Liver (tissue), 9 donors: Measurements from ENCODE around the gene CD8B. TPM values are rescaled to one million over a fixed set of nuclear protein-coding genes. Genes with fewer than 3 reads are reported as not detected.
"Not testable (repeated sequence)": the region's sequence is repeated elsewhere in the genome, so short reads cannot be mapped to it uniquely, and the experiment has no call there.

Experiments used
- DNase-seq: peaks from one replicate; pipeline ENCODE4 v3.0.0-alpha.2; 2017; ENCODE audit warnings: low spot score
- H3K27ac ChIP-seq, 2 donors: one replicate each; pipeline ENCODE4 v1.7.0; 2013; ENCODE audit warnings: inconsistent platforms in 2 of 2, low read length in 2 of 2, control low read depth in 1 of 2, low read depth in 1 of 2, mild to moderate bottlenecking in 1 of 2
- H3K27me3 ChIP-seq, 4 donors: one replicate each; pipeline versions ENCODE4 v1.6.1 to v1.7.0; 2013; ENCODE audit warnings: low read length in 3 of 4, inconsistent platforms in 1 of 4, mild to moderate bottlenecking in 1 of 4, moderate library complexity in 1 of 4; ENCODE audit not compliant: control insufficient read depth in 4 of 4, insufficient read depth in 4 of 4
- H3K36me3 ChIP-seq, 4 donors: one replicate each; pipeline versions ENCODE4 v1.6.1 to v1.7.0; 2013; ENCODE audit warnings: low read length in 3 of 4, mild to moderate bottlenecking in 3 of 4, low read depth in 1 of 4, moderate library complexity in 1 of 4; ENCODE audit not compliant: control insufficient read depth in 4 of 4, insufficient read depth in 3 of 4
- H3K4me1 ChIP-seq, 4 donors: one replicate each; pipeline versions ENCODE4 v1.6.1 to v1.7.0; 2013; ENCODE audit warnings: low read length in 3 of 4, mild to moderate bottlenecking in 3 of 4, moderate library complexity in 1 of 4; ENCODE audit not compliant: control insufficient read depth in 4 of 4, insufficient read depth in 4 of 4
- H3K4me3 ChIP-seq, 3 donors: one replicate each; pipeline versions ENCODE4 v1.6.1 to v1.7.0; 2013; ENCODE audit warnings: low read length in 3 of 3, control low read depth in 1 of 3, low read depth in 1 of 3, mild to moderate bottlenecking in 1 of 3
- H3K9ac ChIP-seq, 2 donors: one replicate each; pipeline ENCODE4 v1.7.0; 2013; ENCODE audit warnings: low read length in 2 of 2, mild to moderate bottlenecking in 2 of 2, moderate library complexity in 2 of 2, control low read depth in 1 of 2, low read depth in 1 of 2
- H3K9me3 ChIP-seq, 4 donors: one replicate each; pipeline versions ENCODE4 v1.6.1 to v1.7.0; 2013; ENCODE audit warnings: low read length in 3 of 4; ENCODE audit not compliant: control insufficient read depth in 4 of 4
- WGBS: extraction: QIAGEN DNeasy Blood & Tissue Kit; methylation state at CpG from one replicate; pipeline ENCODE4 v1.1.7; 2013; 5-methylcytosine and 5-hydroxymethylcytosine counted together
- polyA plus RNA-seq, 2 donors: library from polyadenylated mRNA; stranded (reverse) in 1 of 2; unstranded in 1 of 2; fragments of 200-250 nt in 1 of 2; fragments of >200 nt in 1 of 2; fragmentation: Nextera tagmentation in 1 of 2; extraction: Ambion mirVana in 1 of 2; gene quantifications; one replicate each; pipeline versions ENCODE4 v1.2.1 to v1.2.3, GENCODE V29; 2013 to 2015
- total RNA-seq, 2 donors: library from RNA; depleted of rRNA; stranded (reverse); fragments of >200 nt; gene quantifications; one replicate each; pipeline ENCODE4 v1.2.3, GENCODE V29; 2014
- donor health status: healthy.
- donor health status: healthy.
- donor health status: healthy.
- donor health status: healthy.
- donor health status: healthy.

The CD8B gene
- total and polyA plus RNA-seq, 4 donors, result 0.17 to 1.0 (median 0.64) TPM

- not testable (repeated sequence) for H3K9ac ChIP-seq, H3K4me3 ChIP-seq, H3K4me1 ChIP-seq, H3K9me3 ChIP-seq, DNase-seq, H3K27ac ChIP-seq, H3K27me3 ChIP-seq, H3K36me3 ChIP-seq
- 56% methylated on average over 2 of the region's 2 CpGs for WGBS
Observed at GRCh38 chr2:86868895-86869468, 7.3 kb upstream of the CD8B start.

- H3K36me3 ChIP-seq, H3K27me3 ChIP-seq, H3K27ac ChIP-seq, H3K9me3 ChIP-seq, DNase-seq, H3K4me3 ChIP-seq, H3K4me1 ChIP-seq, H3K9ac ChIP-seq: not testable (repeated sequence)
- WGBS, result 25% methylated on average over 11 of the region's 12 CpGs
Observed at GRCh38 chr2:86862380-86862703, 656 bp upstream of the CD8B start.

- not testable (repeated sequence) for H3K27ac ChIP-seq, DNase-seq, H3K4me1 ChIP-seq, H3K27me3 ChIP-seq, H3K36me3 ChIP-seq, H3K9ac ChIP-seq, H3K9me3 ChIP-seq
- peak overlapping the region in 1 of 3 donors; percentile 15 for H3K4me3 ChIP-seq
- WGBS, result 30% methylated on average over 11 of the region's 11 CpGs
Observed at GRCh38 chr2:86861175-86861574, 511 bp downstream of the CD8B start.

DNA sequence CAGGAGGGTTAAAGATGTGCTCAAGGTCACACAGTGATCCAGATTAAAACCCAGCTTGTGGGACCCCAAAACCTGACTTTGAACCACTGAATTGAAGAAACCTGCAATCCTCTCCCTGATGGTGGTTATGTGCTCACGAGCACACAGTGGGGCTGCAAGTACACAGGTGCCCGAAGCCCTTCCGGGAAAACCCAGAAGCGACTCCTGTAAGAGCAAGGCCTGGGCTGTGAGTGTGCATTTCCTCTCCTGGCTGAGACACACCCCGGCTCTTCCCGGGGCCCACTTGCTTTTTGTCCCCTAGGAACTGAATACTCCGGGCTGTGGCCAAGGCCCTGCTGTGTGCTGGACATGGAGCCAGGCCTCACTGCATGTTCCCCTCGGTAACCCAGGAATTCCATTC is 1.1 kb downstream of the CD8B start:
- H3K36me3 ChIP-seq, H3K9me3 ChIP-seq, H3K27me3 ChIP-seq, H3K9ac ChIP-seq, H3K4me3 ChIP-seq, H3K4me1 ChIP-seq, H3K27ac ChIP-seq, DNase-seq: not testable (repeated sequence)
- WGBS, result 87% methylated on average over 8 of the region's 8 CpGs

DNA sequence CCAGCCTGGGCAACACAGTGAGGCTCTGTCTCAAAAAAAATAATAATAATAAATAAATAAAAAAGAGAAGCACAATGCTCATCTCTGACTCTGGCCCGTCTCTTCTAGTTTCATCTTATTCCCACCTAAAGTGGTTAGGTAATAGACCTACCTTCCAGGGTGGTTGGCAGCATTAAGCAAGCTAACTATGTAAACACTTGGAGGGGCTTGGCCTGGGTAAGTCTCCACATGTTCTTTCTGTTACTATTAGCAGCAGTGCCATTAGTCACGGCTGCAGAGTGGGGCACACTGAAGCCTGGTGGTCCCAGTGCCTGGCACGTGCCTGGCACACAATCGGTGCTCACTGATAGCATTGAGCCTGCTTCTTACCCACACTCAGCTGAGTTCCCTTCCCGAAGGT is 4.0 kb downstream of the CD8B start:
- DNase-seq, result not testable (repeated sequence)

GRCh38 chr2:86856498-86856897 is 5.2 kb downstream of the CD8B start:
- 81% methylated on average over 3 of the region's 4 CpGs for WGBS
- DNase-seq, H3K36me3 ChIP-seq, H3K9ac ChIP-seq, H3K4me3 ChIP-seq, H3K4me1 ChIP-seq, H3K9me3 ChIP-seq, H3K27ac ChIP-seq, H3K27me3 ChIP-seq: not testable (repeated sequence)

More for the DNA sequence above, 4.0 kb downstream of the CD8B start:
- not testable (repeated sequence) for H3K4me3 ChIP-seq, H3K4me1 ChIP-seq, H3K9me3 ChIP-seq, H3K27ac ChIP-seq, H3K9ac ChIP-seq, H3K36me3 ChIP-seq, H3K27me3 ChIP-seq
- WGBS, result 95% methylated on average over 5 of the region's 5 CpGs

DNA sequence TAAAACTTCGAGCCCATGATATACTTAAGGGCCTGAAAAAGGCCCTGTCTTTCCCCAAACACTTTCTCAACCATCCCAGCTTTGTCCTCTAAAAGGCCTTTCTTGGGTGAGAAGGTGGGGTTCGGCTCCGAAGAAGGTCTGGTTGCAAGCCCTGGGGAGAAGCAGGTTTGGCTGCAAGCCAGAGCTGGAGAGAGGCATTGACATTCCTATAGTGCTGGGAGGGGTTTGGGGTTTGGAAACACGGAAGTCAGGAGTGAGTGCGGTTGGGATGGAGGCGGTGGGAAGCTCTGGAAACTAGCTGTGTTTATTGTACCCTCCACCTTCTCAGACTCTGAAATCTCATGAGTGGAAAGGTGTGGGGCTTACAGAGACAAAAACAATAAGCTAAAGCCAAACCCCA is 5.7 kb downstream of the CD8B start:
- not testable (repeated sequence) for H3K27me3 ChIP-seq, H3K9me3 ChIP-seq, H3K4me3 ChIP-seq, H3K4me1 ChIP-seq, H3K9ac ChIP-seq, H3K27ac ChIP-seq, DNase-seq, H3K36me3 ChIP-seq
- 80% methylated on average over 6 of the region's 6 CpGs for WGBS

- not testable (repeated sequence) for DNase-seq, H3K27ac ChIP-seq, H3K9me3 ChIP-seq, H3K36me3 ChIP-seq, H3K4me3 ChIP-seq, H3K9ac ChIP-seq, H3K4me1 ChIP-seq, H3K27me3 ChIP-seq
- 71% methylated on average over 4 of the region's 4 CpGs for WGBS
Observed at GRCh38 chr2:86851581-86851980, 10.1 kb downstream of the CD8B start.

GRCh38 chr2:86842607-86843234 is 19.0 kb downstream of the CD8B start:
- 85% methylated on average over 6 of the region's 6 CpGs for WGBS
- not testable (repeated sequence) for H3K4me1 ChIP-seq, H3K9me3 ChIP-seq, H3K36me3 ChIP-seq, H3K27ac ChIP-seq, H3K27me3 ChIP-seq, H3K9ac ChIP-seq, H3K4me3 ChIP-seq, DNase-seq
